CD4-positive, alpha-beta T cell (primary cell): ENCODE results near the gene PURA. TPM values are rescaled to one million over a fixed set of nuclear protein-coding genes. Genes with fewer than 3 reads are reported as not detected.

Source experiments
- ATAC-seq: fragments of 200-7000 bp; cut with Tn5 transposase; one replicate; pipeline ENCODE4 v1.10.0; 2022; ENCODE audit warnings: mild to moderate bottlenecking; ENCODE audit not compliant: poor library complexity
- CTCF ChIA-PET: fragments of 350-600 bp; sonication (Branson Sonifier 250); formaldehyde crosslinking; loops from one replicate; lab custom pipeline; 2021; ENCODE audit warnings: antibody characterized with exemption, inconsistent platforms; lab: Charles Lee
- POLR2A ChIA-PET: fragments of 350-600 bp; sonication (Branson Sonifier 250); formaldehyde crosslinking; loops from one replicate; lab custom pipeline; 2021; ENCODE audit warnings: antibody characterized with exemption, inconsistent platforms; lab: Charles Lee
- DNase-seq, 14 experiments: peaks; one replicate each; pipeline ENCODE4 v3.0.0-alpha.2; 2013 to 2020; ENCODE audit warnings: mixed read lengths in 2 of 14
- H3K27ac ChIP-seq, 2 donors: one replicate each; pipeline versions ENCODE4 v1.5.1 to v1.7.0; 2013; ENCODE audit warnings: low read length in 2 of 2, low read depth in 1 of 2, mild to moderate bottlenecking in 1 of 2
- H3K27me3 ChIP-seq, 2 experiments: 1 replicate in 1 of 2; 2 replicates in 1 of 2; pipeline versions ENCODE4 v1.6.1 to v1.7.0; 2013; ENCODE audit warnings: low read length in 2 of 2, control low read depth in 1 of 2, mild to moderate bottlenecking in 1 of 2, moderate library complexity in 1 of 2; ENCODE audit not compliant: insufficient read depth in 2 of 2, control insufficient read depth in 1 of 2
- H3K36me3 ChIP-seq: one replicate; pipeline ENCODE4 v1.6.1; 2013; ENCODE audit warnings: low read length, control low read depth; ENCODE audit not compliant: insufficient read depth
- H3K4me1 ChIP-seq: one replicate; pipeline ENCODE4 v1.6.1; 2013; ENCODE audit warnings: low read length, control low read depth; ENCODE audit not compliant: insufficient read depth
- H3K4me3 ChIP-seq: one replicate; pipeline ENCODE4 v1.5.1; 2013; ENCODE audit warnings: mild to moderate bottlenecking, low read length, moderate library complexity
- H3K9me3 ChIP-seq, 2 experiments: 1 replicate in 1 of 2; 2 replicates in 1 of 2; pipeline versions ENCODE4 v1.6.1 to v1.7.0; 2013; ENCODE audit warnings: low read length in 2 of 2, mild to moderate bottlenecking in 2 of 2, control low read depth in 1 of 2, moderate library complexity in 1 of 2; ENCODE audit not compliant: control insufficient read depth in 1 of 2, insufficient read depth in 1 of 2
- H3K27ac Mint-ChIP-seq: one replicate; pipeline ENCODE4 v1.8.0; 2020; ENCODE audit warnings: mixed read lengths
- H3K27me3 Mint-ChIP-seq: one replicate; pipeline ENCODE4 v1.8.0; 2021; ENCODE audit warnings: mixed read lengths
- H3K36me3 Mint-ChIP-seq: one replicate; pipeline ENCODE4 v1.8.0; 2021; ENCODE audit warnings: low read depth, mixed read lengths
- H3K4me1 Mint-ChIP-seq: one replicate; pipeline ENCODE4 v1.8.0; 2021; ENCODE audit warnings: low read depth, mixed read lengths
- H3K4me3 Mint-ChIP-seq: one replicate; pipeline ENCODE4 v1.8.0; 2020; ENCODE audit warnings: mild to moderate bottlenecking, mixed read lengths
- H3K9me3 Mint-ChIP-seq: one replicate; pipeline ENCODE4 v1.8.0; 2020; ENCODE audit warnings: mixed read lengths
- CTCF ChIP-seq: fragments of 200-600 bp; IDR thresholded peaks from one replicate; pipeline ENCODE4 v1.8.0; 2022; ENCODE audit warnings: antibody characterized with exemption, mild to moderate bottlenecking
- intact Hi-C, 2 experiments: fragments of 100-400 bp; cut with DNase I in 1 of 2; cut with micrococcal nuclease in 1 of 2; formaldehyde crosslinking; loops; one replicate each; pipeline versions ENCODE4 v1.15.1 to v1.9.0; 2023 to 2025; cut with DNase I, micrococcal nuclease
- total RNA-seq, 174 experiments: library from RNA in 2 of 174; stranded (reverse) in 2 of 174; gene quantifications; one replicate each; pipeline ENCODE4 v1.2.3 and lab custom pipeline; 2021 to 2026

Gene PURA
- total RNA-seq, 2 experiments from 2014 or later: 7.0 to 7.9 TPM

- H3K27ac Mint-ChIP-seq: no peak overlapping the region
- no peaks in the 10 kb centered on the region for H3K9me3 ChIP-seq
- no peak overlapping the region for H3K4me3 ChIP-seq
- peaks cover 27% of the 10 kb centered on the region for H3K27me3 Mint-ChIP-seq
- H3K9me3 Mint-ChIP-seq: no peaks in the 10 kb centered on the region
- peaks cover 12 to 18% of the 10 kb centered on the region in 2 experiments for H3K27me3 ChIP-seq
- DNase-seq (no peak), ATAC-seq (no peak)
- no peak for TF ChIP-seq CTCF
- no peak overlapping the region for H3K27ac ChIP-seq
- no peak overlapping the region for H3K4me3 Mint-ChIP-seq
- no peaks in the 10 kb centered on the region for H3K36me3 ChIP-seq
- H3K4me1 Mint-ChIP-seq: peaks cover 23% of the 10 kb centered on the region
- peaks cover 29% of the 10 kb centered on the region for H3K4me1 ChIP-seq
- intact Hi-C loops: loop anchor here in 1 of 2 experiments (5.0 kb wide), 1 partner anchor 36 kb away; no protein-coding TSS in a partner anchor
- ChIA-PET POLR2A (interaction anchor here (1.1 to 2.7 kb wide), 3 partner anchors 22 to 36 kb away, joined by 3 to 18 read pairs (median 9); partner anchors contain the start of gene PURA), CTCF (interaction anchor here (4.3 to 4.5 kb wide), 2 partner anchors 35 to 70 kb away, joined by 38 to 52 read pairs; no protein-coding TSS in a partner anchor)
- no peaks in the 10 kb centered on the region for H3K36me3 Mint-ChIP-seq
Observed at GRCh38 chr5:140142856-140143255, 28.9 kb downstream of the PURA start.

GRCh38 chr5:140143521-140144258 is 29.8 kb downstream of the PURA start:
- intact Hi-C loops: loop anchor here (1.0 to 5.0 kb wide), 5 partner anchors 14 to 70 kb away; partner anchors contain the start of gene PURA (in 1 of the 2)
- H3K27ac Mint-ChIP-seq: peak overlapping the region; percentile 37
- H3K4me3 ChIP-seq: no peak overlapping the region

More at GRCh38 chr5:140143521-140144258, 29.8 kb downstream of the PURA start:
- no peak overlapping the region for H3K4me3 Mint-ChIP-seq
- POLR2A ChIA-PET: interaction anchor here (0.8 to 2.7 kb wide), 8 partner anchors 20 to 71 kb away, joined by 3 to 18 read pairs (median 5); partner anchors contain the start of gene PURA
- CTCF ChIA-PET: interaction anchor here (0.7 to 4.5 kb wide), 20 partner anchors 8 to 1476 kb away, joined by 3 to 52 read pairs (median 5); partner anchors contain the start of gene PURA
- ATAC-seq (no peak), DNase-seq (no peak)
- H3K27me3 ChIP-seq: peaks cover 12 to 18% of the 10 kb centered on the region in 2 experiments
- H3K9me3 ChIP-seq: no peaks in the 10 kb centered on the region
- peaks cover 29% of the 10 kb centered on the region for H3K4me1 ChIP-seq
- no peaks in the 10 kb centered on the region for H3K36me3 Mint-ChIP-seq
- H3K36me3 ChIP-seq: no peaks in the 10 kb centered on the region
- H3K27ac ChIP-seq: no peak overlapping the region
- H3K9me3 Mint-ChIP-seq: no peaks in the 10 kb centered on the region
- H3K4me1 Mint-ChIP-seq: peaks cover 21% of the 10 kb centered on the region
- TF ChIP-seq CTCF: no peak
- peaks cover 27% of the 10 kb centered on the region for H3K27me3 Mint-ChIP-seq
